Endothelial cell of umbilical vein (primary cell): ENCODE measurements around the gene HMGB3.

Experiments used
- CTCF ChIP-seq, 2 donors: IDR thresholded peaks; 1 replicate in 1 of 2; 2 replicates in 1 of 2; pipeline ENCODE4 v1.5.1; 2011; ENCODE audit warnings: low read length in 2 of 2, mild to moderate bottlenecking in 2 of 2, moderate library complexity in 2 of 2, control low read depth in 1 of 2, inconsistent platforms in 1 of 2, low read depth in 1 of 2; ENCODE audit not compliant: insufficient read depth in 1 of 2; ENCODE audit errors: extremely low read depth in 1 of 2
- EZH2 ChIP-seq: IDR thresholded peaks from 2 replicates; pipeline ENCODE4 v1.6.1; 2012; ENCODE audit warnings: borderline replicate concordance, low read depth, mild to moderate bottlenecking, moderate library complexity, low read length, inconsistent platforms; ENCODE audit not compliant: severe bottlenecking
- POLR2AphosphoS5 ChIP-seq: IDR thresholded peaks from 2 replicates; pipeline ENCODE4 v1.6.1; 2012; ENCODE audit warnings: low read depth, mild to moderate bottlenecking, control low read depth, low read length, moderate library complexity; ENCODE audit not compliant: insufficient read depth

GRCh38 chrX:150941580-150941979 is 41.6 kb upstream of the HMGB3 start:
- TF ChIP-seq CTCF (IDR thresholded peaks at IDR 0.05; ENCODE audit: extremely low read depth in 1 of 2, insufficient read depth in 1 of 2, low read depth in 1 of 2, low read length in 2 of 2) (no peak), EZH2 (no peak), POLR2AphosphoS5 (no peak)
